ENCODE data around the gene ATP2B3.

ATP2B3 gene

DNA sequence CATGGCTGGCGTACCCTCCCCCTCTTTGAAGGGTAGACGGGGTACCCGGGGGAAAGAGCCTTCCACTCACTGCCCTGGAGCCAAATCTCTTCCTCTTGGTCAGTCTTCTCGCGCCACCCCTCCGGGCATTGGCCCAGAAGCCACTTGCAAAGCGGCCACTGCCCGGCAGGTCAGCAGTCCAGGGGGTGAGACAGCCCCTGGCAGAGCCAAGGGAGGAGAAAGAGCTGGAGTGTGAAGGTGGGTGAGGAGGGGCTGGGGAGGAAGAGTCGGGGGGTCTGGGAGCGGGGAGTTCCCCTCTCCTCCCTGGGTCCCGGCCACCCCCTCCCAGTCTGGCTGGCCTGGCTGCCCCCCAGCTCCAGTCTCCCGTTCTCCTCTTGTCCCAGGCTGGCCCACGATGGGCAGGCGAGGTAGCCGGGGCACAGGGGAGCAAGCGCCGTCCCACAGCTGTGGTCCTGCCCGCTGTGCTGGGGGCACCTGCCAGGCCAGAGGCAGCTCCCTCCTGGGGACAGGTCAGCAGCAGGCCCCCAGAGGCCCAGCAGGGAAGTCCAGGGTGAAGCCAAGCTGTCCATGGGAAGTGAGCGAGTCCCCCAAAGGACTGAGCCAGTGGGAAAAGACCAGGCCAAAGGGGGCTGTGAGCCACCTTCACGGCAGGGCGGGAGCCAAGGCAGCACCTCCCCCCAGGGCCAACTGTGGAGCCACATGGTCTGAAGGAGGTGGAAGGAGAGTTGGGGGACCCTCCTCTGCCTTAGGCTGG is 108.0 kb downstream of the ATP2B3 start:
- Histone ChIP-seq H3K9me3 (ENCODE audit: control insufficient read depth, low read length) (no peaks in the 10 kb centered on the region), H3K27ac (no peak overlapping the region), H3K4me3 (ENCODE audit: low read depth, low read length) (no peak overlapping the region), H2AFZ (no peak overlapping the region), H3K4me1 (no peaks in the 10 kb centered on the region), H3K27me3 (ENCODE audit: control insufficient read depth, insufficient read depth, low read length) (no peaks in the 10 kb centered on the region), H3K4me2 (ENCODE audit: low read length) (no peak overlapping the region), H3K9ac (no peak overlapping the region), H3K36me3 (ENCODE audit: control insufficient read depth, insufficient read depth, low read length) (no peaks in the 10 kb centered on the region), H3K79me2 (no peaks in the 10 kb centered on the region)
- TF ChIP-seq, protein P1, sequence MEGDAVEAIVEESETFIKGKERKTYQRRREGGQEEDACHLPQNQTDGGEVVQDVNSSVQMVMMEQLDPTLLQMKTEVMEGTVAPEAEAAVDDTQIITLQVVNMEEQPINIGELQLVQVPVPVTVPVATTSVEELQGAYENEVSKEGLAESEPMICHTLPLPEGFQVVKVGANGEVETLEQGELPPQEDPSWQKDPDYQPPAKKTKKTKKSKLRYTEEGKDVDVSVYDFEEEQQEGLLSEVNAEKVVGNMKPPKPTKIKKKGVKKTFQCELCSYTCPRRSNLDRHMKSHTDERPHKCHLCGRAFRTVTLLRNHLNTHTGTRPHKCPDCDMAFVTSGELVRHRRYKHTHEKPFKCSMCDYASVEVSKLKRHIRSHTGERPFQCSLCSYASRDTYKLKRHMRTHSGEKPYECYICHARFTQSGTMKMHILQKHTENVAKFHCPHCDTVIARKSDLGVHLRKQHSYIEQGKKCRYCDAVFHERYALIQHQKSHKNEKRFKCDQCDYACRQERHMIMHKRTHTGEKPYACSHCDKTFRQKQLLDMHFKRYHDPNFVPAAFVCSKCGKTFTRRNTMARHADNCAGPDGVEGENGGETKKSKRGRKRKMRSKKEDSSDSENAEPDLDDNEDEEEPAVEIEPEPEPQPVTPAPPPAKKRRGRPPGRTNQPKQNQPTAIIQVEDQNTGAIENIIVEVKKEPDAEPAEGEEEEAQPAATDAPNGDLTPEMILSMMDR (IDR thresholded peaks at IDR 0.05), result no peak

DNA sequence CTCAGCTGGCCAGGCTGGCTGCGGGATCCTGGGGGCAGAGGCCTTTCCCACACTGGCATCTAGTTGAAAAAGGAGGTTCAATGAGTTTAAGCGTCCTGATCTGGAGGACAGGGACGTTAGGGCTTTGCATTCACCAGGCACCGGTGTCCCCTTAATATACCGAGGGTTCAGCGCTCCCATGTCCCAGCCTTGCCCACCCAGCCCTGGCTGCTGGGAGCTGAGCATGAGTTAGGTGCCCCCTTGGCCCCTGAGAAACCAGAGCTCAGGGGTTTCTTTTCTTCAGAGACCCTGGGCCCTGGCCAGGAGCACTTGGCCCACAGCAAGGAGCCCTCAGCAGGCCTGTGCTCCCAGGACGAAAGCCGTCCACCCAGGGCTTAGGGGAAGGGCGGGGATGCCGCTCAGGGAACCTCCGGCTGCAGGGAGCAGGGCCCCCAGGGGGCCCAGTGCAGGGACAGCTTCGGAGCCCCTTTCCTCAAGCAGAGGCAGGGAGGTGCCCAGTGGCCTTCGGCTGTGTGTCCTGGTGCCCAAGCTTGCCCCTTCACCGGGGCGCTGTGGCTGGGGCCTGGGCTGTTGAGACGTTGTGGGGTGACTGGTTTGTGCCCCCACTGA is 108.7 kb downstream of the ATP2B3 start:
- no peak overlapping the region for H3K4me3 ChIP-seq (ENCODE audit: low read depth, low read length)
- no peak overlapping the region for H3K27ac ChIP-seq
- H3K79me2 ChIP-seq, result no peaks in the 10 kb centered on the region
- TF ChIP-seq, protein P1 (IDR thresholded peaks at IDR 0.05), result no peak
- no peaks in the 10 kb centered on the region for H3K9me3 ChIP-seq (ENCODE audit: control insufficient read depth, low read length)
- H3K9ac ChIP-seq, result no peak overlapping the region
- no peaks in the 10 kb centered on the region for H3K36me3 ChIP-seq (ENCODE audit: control insufficient read depth, insufficient read depth, low read length)
- no peaks in the 10 kb centered on the region for H3K27me3 ChIP-seq (ENCODE audit: control insufficient read depth, insufficient read depth, low read length)
- no peak overlapping the region for H2AFZ ChIP-seq
- no peak overlapping the region for H3K4me2 ChIP-seq (ENCODE audit: low read length)
- no peaks in the 10 kb centered on the region for H3K4me1 ChIP-seq

DNA sequence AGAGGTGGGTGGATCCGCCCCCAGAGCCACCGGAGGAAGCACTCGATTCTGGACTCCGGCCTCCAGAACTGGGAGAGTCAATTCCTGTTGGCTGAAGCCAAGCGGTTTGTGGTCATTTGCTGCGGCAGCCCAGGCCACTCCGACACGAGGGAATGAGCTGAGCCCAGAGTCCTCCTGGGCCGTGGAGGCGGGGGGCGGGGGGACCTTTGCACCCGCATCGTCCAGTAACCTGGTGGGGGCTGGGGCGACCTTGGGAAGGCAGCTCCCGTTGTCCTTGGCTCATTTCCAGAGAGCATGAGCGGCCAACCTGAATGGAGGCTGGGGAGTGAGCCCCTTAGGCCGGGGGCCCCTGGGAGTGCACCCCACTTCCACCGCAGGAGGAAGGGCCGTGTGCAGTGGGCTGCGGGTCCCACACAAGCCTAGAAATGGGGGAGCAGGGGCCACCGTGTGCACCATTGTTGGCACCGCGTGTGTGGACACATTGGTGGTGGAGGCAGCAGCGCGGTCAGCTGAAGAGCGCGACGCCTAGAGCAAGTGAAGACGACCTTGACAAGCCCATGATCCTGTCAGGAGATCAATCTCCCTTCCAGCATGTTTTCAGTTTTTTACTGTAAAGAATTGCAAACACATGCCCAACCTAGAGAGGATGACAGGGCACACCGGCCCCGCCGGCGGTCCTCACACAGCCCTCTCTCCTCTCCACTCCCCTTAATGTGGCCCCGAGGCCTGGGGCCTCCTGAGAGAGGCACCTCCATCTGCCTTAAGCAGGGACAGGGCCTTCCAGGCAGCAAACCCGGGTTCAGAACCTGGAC is 109.6 kb downstream of the ATP2B3 start:
- Histone ChIP-seq H3K9ac (no peak overlapping the region), H3K4me2 (ENCODE audit: low read length) (no peak overlapping the region), H3K9me3 (ENCODE audit: control insufficient read depth, low read length) (no peaks in the 10 kb centered on the region), H3K4me3 (ENCODE audit: low read depth, low read length) (no peak overlapping the region), H3K4me1 (no peaks in the 10 kb centered on the region), H3K79me2 (no peaks in the 10 kb centered on the region), H3K36me3 (ENCODE audit: control insufficient read depth, insufficient read depth, low read length) (no peaks in the 10 kb centered on the region), H3K27ac (no peak overlapping the region), H2AFZ (no peak overlapping the region), H3K27me3 (ENCODE audit: control insufficient read depth, insufficient read depth, low read length) (no peaks in the 10 kb centered on the region)
- TF ChIP-seq, protein P1 (IDR thresholded peaks at IDR 0.05), result no peak

DNA sequence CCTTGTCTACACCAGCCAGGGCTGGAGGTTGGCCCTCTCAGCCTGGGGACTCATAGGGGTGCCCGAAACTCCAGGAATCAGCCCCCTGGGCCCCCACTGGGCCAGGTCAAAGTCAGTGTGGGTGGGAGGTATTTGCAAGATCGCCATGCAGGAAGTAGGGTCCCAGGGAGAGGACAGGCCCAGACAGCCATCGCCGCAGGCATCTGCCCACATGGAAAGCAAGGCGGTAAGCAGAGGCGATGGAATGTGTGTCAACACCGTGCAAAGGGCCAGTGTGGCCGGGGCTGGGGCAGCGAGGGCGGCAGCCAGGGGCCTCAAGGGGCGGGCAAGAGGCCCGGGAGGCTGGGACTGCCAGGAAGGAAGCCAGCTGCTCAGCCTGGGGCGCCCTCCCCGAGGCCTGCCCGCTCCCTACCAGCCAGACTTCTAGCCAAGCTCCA is 110.3 kb downstream of the ATP2B3 start:
- H3K4me2 ChIP-seq (ENCODE audit: low read length), result no peak overlapping the region
- H3K36me3 ChIP-seq (ENCODE audit: control insufficient read depth, insufficient read depth, low read length), result no peaks in the 10 kb centered on the region
- TF ChIP-seq, protein P1 (IDR thresholded peaks at IDR 0.05), result no peak
- no peak overlapping the region for H2AFZ ChIP-seq
- no peak overlapping the region for H3K9ac ChIP-seq
- H3K79me2 ChIP-seq, result no peaks in the 10 kb centered on the region
- no peaks in the 10 kb centered on the region for H3K27me3 ChIP-seq (ENCODE audit: control insufficient read depth, insufficient read depth, low read length)
- H3K4me1 ChIP-seq, result no peaks in the 10 kb centered on the region
- H3K4me3 ChIP-seq (ENCODE audit: low read depth, low read length), result no peak overlapping the region
- no peak overlapping the region for H3K27ac ChIP-seq
- H3K9me3 ChIP-seq (ENCODE audit: control insufficient read depth, low read length), result no peaks in the 10 kb centered on the region

Data from parathyroid adenoma (tissue), 2 donors.